ENCODE results near the gene SDSL.

DNA sequence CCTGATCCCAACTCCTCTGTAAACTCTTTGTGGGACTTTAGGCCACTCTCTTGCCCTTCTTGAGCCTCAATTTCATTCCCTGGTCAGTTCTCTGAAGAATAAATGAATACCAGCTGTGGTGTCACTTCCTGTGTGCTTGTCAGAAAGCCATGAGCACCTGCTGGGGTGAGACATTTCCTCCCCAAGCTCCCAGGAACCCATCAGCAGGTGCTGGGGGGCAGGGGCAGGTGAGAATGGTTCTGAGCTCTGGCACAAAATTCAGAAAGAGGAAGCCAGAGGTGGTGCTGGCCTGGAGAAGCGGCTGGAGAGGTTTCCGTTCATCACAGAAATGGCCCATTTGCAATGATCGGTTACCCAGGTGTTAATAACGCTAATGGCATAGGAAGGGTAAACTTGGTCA lies 34.6 kb downstream of the SDSL start:
- TF ChIP-seq CEBPB (IDR thresholded peaks at IDR 0.05; ENCODE audit: low read depth, low read length) (no peak), SMC3 (IDR thresholded peaks at IDR 0.05; ENCODE audit: low read depth, low read length) (no peak), RFX5 (IDR thresholded peaks at IDR 0.05; ENCODE audit: low read depth, low read length) (no peak), POLR2A (IDR thresholded peaks at IDR 0.05; ENCODE audit: low read depth, low read length) (no peak), BHLHE40 (IDR thresholded peaks at IDR 0.05; ENCODE audit: low read depth, low read length) (no peak), MAFK (IDR thresholded peaks at IDR 0.05; ENCODE audit: low read depth, low read length) (no peak), RCOR1 (IDR thresholded peaks at IDR 0.05; ENCODE audit: insufficient replicate concordance, low read length) (no peak), FOS (IDR thresholded peaks at IDR 0.05; ENCODE audit: low read depth, low read length) (no peak), MXI1 (IDR thresholded peaks at IDR 0.05; ENCODE audit: borderline replicate concordance, low read depth, low read length) (no peak), RAD21 (IDR thresholded peaks at IDR 0.05; ENCODE audit: low read length) (no peak), NFE2L2 (IDR thresholded peaks at IDR 0.05; ENCODE audit: low read depth, low read length) (no peak)
- TF ChIP-seq, protein P1, sequence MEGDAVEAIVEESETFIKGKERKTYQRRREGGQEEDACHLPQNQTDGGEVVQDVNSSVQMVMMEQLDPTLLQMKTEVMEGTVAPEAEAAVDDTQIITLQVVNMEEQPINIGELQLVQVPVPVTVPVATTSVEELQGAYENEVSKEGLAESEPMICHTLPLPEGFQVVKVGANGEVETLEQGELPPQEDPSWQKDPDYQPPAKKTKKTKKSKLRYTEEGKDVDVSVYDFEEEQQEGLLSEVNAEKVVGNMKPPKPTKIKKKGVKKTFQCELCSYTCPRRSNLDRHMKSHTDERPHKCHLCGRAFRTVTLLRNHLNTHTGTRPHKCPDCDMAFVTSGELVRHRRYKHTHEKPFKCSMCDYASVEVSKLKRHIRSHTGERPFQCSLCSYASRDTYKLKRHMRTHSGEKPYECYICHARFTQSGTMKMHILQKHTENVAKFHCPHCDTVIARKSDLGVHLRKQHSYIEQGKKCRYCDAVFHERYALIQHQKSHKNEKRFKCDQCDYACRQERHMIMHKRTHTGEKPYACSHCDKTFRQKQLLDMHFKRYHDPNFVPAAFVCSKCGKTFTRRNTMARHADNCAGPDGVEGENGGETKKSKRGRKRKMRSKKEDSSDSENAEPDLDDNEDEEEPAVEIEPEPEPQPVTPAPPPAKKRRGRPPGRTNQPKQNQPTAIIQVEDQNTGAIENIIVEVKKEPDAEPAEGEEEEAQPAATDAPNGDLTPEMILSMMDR (conservative IDR thresholded peaks at IDR 0.05; ENCODE audit: low read depth, low read length) = no peak
- TF ChIP-seq, protein P2, sequence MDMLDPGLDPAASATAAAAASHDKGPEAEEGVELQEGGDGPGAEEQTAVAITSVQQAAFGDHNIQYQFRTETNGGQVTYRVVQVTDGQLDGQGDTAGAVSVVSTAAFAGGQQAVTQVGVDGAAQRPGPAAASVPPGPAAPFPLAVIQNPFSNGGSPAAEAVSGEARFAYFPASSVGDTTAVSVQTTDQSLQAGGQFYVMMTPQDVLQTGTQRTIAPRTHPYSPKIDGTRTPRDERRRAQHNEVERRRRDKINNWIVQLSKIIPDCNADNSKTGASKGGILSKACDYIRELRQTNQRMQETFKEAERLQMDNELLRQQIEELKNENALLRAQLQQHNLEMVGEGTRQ (IDR thresholded peaks at IDR 0.05; ENCODE audit: low read depth, low read length) = no peak
- TF ChIP-seq, protein P3, sequence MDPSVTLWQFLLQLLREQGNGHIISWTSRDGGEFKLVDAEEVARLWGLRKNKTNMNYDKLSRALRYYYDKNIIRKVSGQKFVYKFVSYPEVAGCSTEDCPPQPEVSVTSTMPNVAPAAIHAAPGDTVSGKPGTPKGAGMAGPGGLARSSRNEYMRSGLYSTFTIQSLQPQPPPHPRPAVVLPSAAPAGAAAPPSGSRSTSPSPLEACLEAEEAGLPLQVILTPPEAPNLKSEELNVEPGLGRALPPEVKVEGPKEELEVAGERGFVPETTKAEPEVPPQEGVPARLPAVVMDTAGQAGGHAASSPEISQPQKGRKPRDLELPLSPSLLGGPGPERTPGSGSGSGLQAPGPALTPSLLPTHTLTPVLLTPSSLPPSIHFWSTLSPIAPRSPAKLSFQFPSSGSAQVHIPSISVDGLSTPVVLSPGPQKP (IDR thresholded peaks at IDR 0.05; ENCODE audit: borderline replicate concordance, low read depth, low read length) = no peak
